ENCODE measurements around the gene DPYD.

DPYD gene

GRCh38 chr1:97803026-97803425 is 117.8 kb downstream of the DPYD start:
- no peak overlapping the region for H3K4me3 ChIP-seq (replicated peaks; ENCODE audit: low read depth, low read length)
- no peak for DNase-seq (ENCODE audit: extremely low read depth, low read depth)
- no peak for TF ChIP-seq CTCF (IDR thresholded peaks at IDR 0.05; ENCODE audit: low read depth, low read length, missing control alignments)

GRCh38 chr1:97802011-97802410 is 118.8 kb downstream of the DPYD start:
- no peak for TF ChIP-seq CTCF (IDR thresholded peaks at IDR 0.05; ENCODE audit: low read depth, low read length, missing control alignments)

GRCh38 chr1:97797403-97798183 is 123.2 kb downstream of the DPYD start:
- TF ChIP-seq CTCF (IDR thresholded peaks at IDR 0.05; ENCODE audit: low read depth, low read length, missing control alignments): no peak
- no peak overlapping the region for H3K4me3 ChIP-seq (replicated peaks; ENCODE audit: low read depth, low read length)
- no peak for DNase-seq (ENCODE audit: extremely low read depth, low read depth)

More at GRCh38 chr1:97802011-97802410, 118.8 kb downstream of the DPYD start:
- DNase-seq (ENCODE audit: extremely low read depth, low read depth): no peak
- H3K4me3 ChIP-seq (replicated peaks; ENCODE audit: low read depth, low read length): no peak overlapping the region

GRCh38 chr1:97796711-97797110 is 124.1 kb downstream of the DPYD start:
- no peak for DNase-seq (ENCODE audit: extremely low read depth, low read depth)
- no peak for TF ChIP-seq CTCF (IDR thresholded peaks at IDR 0.05; ENCODE audit: low read depth, low read length, missing control alignments)

GRCh38 chr1:97792655-97793054 is 128.2 kb downstream of the DPYD start:
- DNase-seq (ENCODE audit: extremely low read depth, low read depth): no peak
- TF ChIP-seq CTCF (IDR thresholded peaks at IDR 0.05; ENCODE audit: low read depth, low read length, missing control alignments): no peak
- H3K4me3 ChIP-seq (replicated peaks; ENCODE audit: low read depth, low read length): no peak overlapping the region

More at GRCh38 chr1:97796711-97797110, 124.1 kb downstream of the DPYD start:
- H3K4me3 ChIP-seq (replicated peaks; ENCODE audit: low read depth, low read length): no peak overlapping the region

GRCh38 chr1:97791251-97791650 is 129.6 kb downstream of the DPYD start:
- no peak for DNase-seq (ENCODE audit: extremely low read depth, low read depth)
- TF ChIP-seq CTCF (IDR thresholded peaks at IDR 0.05; ENCODE audit: low read depth, low read length, missing control alignments): no peak
- H3K4me3 ChIP-seq (replicated peaks; ENCODE audit: low read depth, low read length): no peak overlapping the region

All from HFF-Myc (cell line).